ENCODE data around the gene MAPK8IP2. TPM values are rescaled to one million over a fixed set of nuclear protein-coding genes. Genes with fewer than 3 reads are reported as not detected.

Gene MAPK8IP2
- total RNA-seq, 1 donor from 2014 or later: 0.30 TPM

Other genes with a start within 250 kb of the MAPK8IP2 start
- 150 and 152 TPM in 2 replicates for gene SBF1, start 125.8 kb upstream of the MAPK8IP2 start, total RNA-seq
- 2.1 and 2.5 TPM in 2 replicates for gene ADM2, start 119.2 kb upstream of the MAPK8IP2 start, total RNA-seq
- gene MIOX, start 113.9 kb upstream of the MAPK8IP2 start, total RNA-seq: 0.14 TPM in 1 of 2 replicates, not detected in the other
- gene LMF2, start 93.1 kb upstream of the MAPK8IP2 start, total RNA-seq: 111 and 118 TPM in 2 replicates
- gene NCAPH2, start 92.6 kb upstream of the MAPK8IP2 start, total RNA-seq: 108 and 114 TPM in 2 replicates
- gene SCO2, start 75.2 kb upstream of the MAPK8IP2 start, total RNA-seq: 7.9 and 8.3 TPM in 2 replicates
- 45.6 and 48.8 TPM in 2 replicates for gene TYMP, start 70.8 kb upstream of the MAPK8IP2 start, total RNA-seq
- 4.5 and 5.3 TPM in 2 replicates for gene KLHDC7B, start 54.9 kb upstream of the MAPK8IP2 start, total RNA-seq
- not detected in 2 replicates for gene SYCE3, start 37.9 kb upstream of the MAPK8IP2 start, total RNA-seq
- 90.6 and 91.3 TPM in 2 replicates for gene CPT1B, start 22.4 kb upstream of the MAPK8IP2 start, total RNA-seq
- 98.8 and 105 TPM in 2 replicates for gene CHKB, start 17.9 kb upstream of the MAPK8IP2 start, total RNA-seq
- 44.5 and 45.8 TPM in 2 replicates for gene ARSA, start 27.4 kb downstream of the MAPK8IP2 start, total RNA-seq
- 0.02 and 0.05 TPM in 2 replicates for gene SHANK3, start 72.0 kb downstream of the MAPK8IP2 start, total RNA-seq
- gene ACR, start 137.4 kb downstream of the MAPK8IP2 start, total RNA-seq: not detected in 2 replicates
- 37.2 and 38.1 TPM in 2 replicates for gene RABL2B, start 182.8 kb downstream of the MAPK8IP2 start, total RNA-seq